Stimulated activated CD8-positive, alpha-beta memory T cell treated with anti-CD3 and anti-CD28 coated beads, Interleukin-15, amount 100 ng/mL, for 4 hours (primary cell): ENCODE results near the gene SHROOM3.

Experiments used
- DNase-seq, 2 donors: peaks; one replicate each; pipeline ENCODE4 v3.0.0-alpha.2; 2020; ENCODE audit warnings: low read depth in 2 of 2

The SHROOM3 gene

DNA sequence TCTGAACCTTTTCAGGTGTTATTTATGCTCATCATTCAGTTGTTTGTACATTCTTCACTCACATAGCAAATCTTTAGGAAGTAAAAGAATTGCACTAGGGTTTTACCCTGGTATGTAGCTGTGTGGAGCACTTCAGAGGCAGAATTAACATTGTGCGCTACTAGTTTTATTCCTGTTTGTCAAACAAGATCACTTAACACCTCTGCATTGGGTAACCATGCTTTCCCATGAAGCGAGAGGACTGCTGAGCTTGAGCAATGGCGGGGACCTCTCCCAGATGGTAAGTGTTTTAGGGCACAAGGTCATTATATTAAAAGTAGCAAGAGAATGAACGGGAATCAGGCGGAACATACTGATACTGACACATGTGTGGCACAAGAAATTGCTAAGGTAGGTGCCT is 59.2 kb downstream of the SHROOM3 start:
- DNase-seq: no peak

GRCh38 chr4:76494871-76495590 is 60.0 kb downstream of the SHROOM3 start:
- DNase-seq: no peak

- no peak for DNase-seq
Measured at GRCh38 chr4:76498550-76498949, 63.5 kb downstream of the SHROOM3 start.

- no peak for DNase-seq
Measured at GRCh38 chr4:76499461-76499860, 64.4 kb downstream of the SHROOM3 start.

- no peak for DNase-seq
Measured at GRCh38 chr4:76502886-76503285, 67.9 kb downstream of the SHROOM3 start.

DNA sequence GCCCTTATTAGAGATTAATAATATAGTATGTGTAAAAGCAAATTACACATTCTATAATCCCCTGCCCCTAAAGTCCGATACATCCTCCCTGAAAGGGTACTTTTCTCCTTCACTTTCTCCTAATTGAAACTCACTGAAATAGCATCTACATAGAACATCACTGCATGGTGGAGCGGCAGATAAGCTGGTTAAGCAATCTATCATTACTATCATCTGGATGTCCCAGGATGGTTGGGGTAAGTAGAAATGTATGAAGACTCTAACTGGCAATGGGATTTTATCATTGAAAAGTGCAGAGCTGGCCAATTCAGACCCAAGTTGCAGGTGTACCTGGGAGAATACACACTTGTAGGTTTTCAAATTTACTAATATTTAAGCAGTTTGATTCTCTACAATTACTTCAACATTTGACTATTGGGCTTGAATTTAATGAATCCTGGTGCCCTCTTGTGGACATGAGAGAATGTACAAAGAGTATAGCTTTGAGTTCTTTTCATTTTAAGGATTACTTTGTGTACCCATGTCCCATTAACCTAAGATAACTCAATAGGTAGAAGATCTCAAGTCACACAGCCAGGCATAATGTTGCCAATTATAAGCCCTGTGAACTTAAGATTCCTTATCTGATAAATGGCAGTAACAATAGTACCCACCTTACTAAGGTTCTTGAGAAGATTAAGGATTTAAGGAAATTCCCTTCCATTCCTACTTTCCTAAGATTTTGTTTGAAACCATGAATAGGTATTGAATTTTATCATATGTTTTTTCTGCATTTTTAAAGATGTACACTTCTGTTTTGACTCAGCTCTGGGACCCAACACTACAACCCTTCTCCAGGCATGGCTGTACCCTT is 69.8 kb downstream of the SHROOM3 start:
- no peak for DNase-seq

DNA sequence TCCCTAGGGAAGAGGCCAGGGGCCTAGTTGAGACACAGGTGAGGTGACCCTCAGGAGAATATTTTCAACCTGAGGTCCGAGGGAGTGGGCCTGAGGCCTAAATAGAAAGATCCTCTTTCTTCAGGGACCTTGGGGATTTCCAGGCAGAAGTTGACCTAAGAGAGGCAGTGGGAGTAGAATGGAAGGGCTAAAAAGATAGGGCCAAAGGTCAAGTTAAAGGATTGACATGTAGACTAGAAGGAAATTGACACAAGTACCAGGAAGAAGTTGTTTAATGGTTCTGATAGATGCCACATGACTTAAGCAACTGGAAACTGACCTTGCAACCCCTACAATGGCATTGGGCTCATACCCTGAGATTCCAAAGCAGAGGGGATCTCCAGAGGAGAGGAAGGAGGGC is 76.9 kb downstream of the SHROOM3 start:
- DNase-seq: no peak

DNA sequence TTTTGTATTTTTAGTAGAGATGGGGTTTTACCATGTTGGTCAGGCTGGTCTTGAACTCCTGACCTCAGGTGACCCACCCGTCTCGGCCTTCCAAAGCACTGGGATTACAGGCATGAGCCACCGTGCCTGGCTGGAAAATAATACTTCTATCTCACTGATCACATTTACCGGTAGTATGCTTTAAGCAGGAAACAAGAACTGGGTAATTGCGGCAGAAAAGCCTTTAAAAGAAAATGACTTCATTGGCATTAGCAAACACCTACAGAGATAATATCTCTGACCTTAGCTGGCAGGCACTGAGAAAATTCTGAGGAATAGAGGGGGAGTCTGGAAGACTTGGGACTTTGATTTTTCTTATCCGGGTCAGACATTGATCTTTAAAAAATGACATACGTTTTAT is 78.5 kb downstream of the SHROOM3 start:
- no peak for DNase-seq

GRCh38 chr4:76514087-76514486 is 79.1 kb downstream of the SHROOM3 start:
- DNase-seq: no peak

- DNase-seq: no peak
Measured at GRCh38 chr4:76515975-76516843, 81.2 kb downstream of the SHROOM3 start.

DNA sequence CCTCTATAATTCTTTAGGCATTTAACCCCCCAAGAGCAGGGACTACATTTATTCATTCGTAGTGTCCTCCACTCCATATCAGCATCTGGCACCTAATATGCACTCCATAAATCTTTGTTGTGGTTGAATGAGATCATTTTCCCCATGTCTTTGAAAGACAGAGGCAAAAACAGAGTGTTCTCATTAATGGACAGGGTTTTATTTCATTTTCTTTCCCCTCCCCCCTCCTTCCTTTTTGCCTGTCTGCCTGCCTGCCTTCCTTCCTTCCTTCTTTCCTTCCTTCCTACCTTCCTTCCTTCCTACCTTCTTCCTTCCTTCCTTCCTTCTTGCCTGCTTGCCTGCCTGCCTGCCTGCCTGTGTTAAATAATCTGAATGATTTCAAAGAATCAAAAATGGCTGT is 83.2 kb downstream of the SHROOM3 start:
- DNase-seq: no peak

- no peak for DNase-seq
Measured at GRCh38 chr4:76523593-76523992, 88.6 kb downstream of the SHROOM3 start.

DNA sequence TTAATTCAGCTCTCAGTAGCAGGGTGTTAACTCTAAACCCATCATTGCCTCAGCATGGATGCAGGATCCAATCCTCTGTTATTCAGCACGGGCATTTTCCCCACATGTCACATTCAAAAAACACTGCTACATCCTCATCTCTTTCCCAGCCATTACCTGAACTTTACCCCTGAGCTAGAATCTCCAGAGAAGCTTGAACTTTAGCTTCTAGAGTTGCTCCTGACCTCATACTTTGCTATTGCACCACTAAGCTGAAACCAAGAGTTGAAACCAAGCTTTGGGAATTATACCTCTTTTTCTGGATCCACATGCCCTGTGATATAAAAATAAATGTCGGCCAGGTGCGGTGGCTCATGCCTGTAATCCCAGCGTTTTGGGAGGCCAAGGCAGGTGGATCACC is 90.7 kb downstream of the SHROOM3 start:
- no peak for DNase-seq

- DNase-seq: no peak
Measured at GRCh38 chr4:76526585-76526990, 91.6 kb downstream of the SHROOM3 start.

GRCh38 chr4:76527666-76528065 is 92.6 kb downstream of the SHROOM3 start:
- DNase-seq: no peak

- DNase-seq: no peak
Measured at GRCh38 chr4:76531597-76531996, 96.6 kb downstream of the SHROOM3 start.

- no peak for DNase-seq
Measured at GRCh38 chr4:76532805-76533204, 97.8 kb downstream of the SHROOM3 start.

- DNase-seq: no peak
Measured at GRCh38 chr4:76533314-76533713, 98.3 kb downstream of the SHROOM3 start.

- DNase-seq: no peak
Measured at GRCh38 chr4:76535603-76536372, 100.8 kb downstream of the SHROOM3 start.

- DNase-seq: no peak
Measured at GRCh38 chr4:76536373-76536689, 101.3 kb downstream of the SHROOM3 start.

GRCh38 chr4:76538296-76538695 is 103.3 kb downstream of the SHROOM3 start:
- no peak for DNase-seq

- DNase-seq: no peak
Measured at GRCh38 chr4:76539979-76540378, 105.0 kb downstream of the SHROOM3 start.
